HUES48 (cell line): Measurements from ENCODE around the gene KCNK16.

Source experiments
- H3K27ac ChIP-seq: one replicate; pipeline ENCODE4 v1.7.0; 2013; ENCODE audit warnings: low read depth, low read length, inconsistent platforms
- H3K27me3 ChIP-seq: 2 replicates; pipeline ENCODE4 v1.6.1; 2013; ENCODE audit warnings: mild to moderate bottlenecking, low read length; ENCODE audit not compliant: control insufficient read depth, insufficient read depth
- H3K36me3 ChIP-seq: 2 replicates; pipeline ENCODE4 v1.6.1; 2013; ENCODE audit warnings: low read length; ENCODE audit not compliant: control insufficient read depth, insufficient read depth
- H3K4me1 ChIP-seq: 2 replicates; pipeline ENCODE4 v1.6.1; 2013; ENCODE audit warnings: mild to moderate bottlenecking, low read length; ENCODE audit not compliant: control insufficient read depth, insufficient read depth
- H3K4me3 ChIP-seq: 2 replicates; pipeline ENCODE4 v1.5.1; 2013; ENCODE audit warnings: mild to moderate bottlenecking, low read depth, low read length
- H3K9ac ChIP-seq: 2 replicates; pipeline ENCODE4 v1.6.1; 2013; ENCODE audit warnings: mild to moderate bottlenecking, low read depth, low read length, moderate library complexity
- H3K9me3 ChIP-seq: 2 replicates; pipeline ENCODE4 v1.6.1; 2013; ENCODE audit warnings: low read length; ENCODE audit not compliant: control insufficient read depth, insufficient read depth

Gene KCNK16

GRCh38 chr6:39341352-39341751 is 18.9 kb upstream of the KCNK16 start:
- Histone ChIP-seq H3K36me3 (no peaks in the 10 kb centered on the region), H3K9me3 (no peaks in the 10 kb centered on the region), H3K9ac (no peak overlapping the region), H3K27ac (no peak overlapping the region), H3K4me3 (no peak overlapping the region), H3K4me1 (peaks cover 12% of the 10 kb centered on the region), H3K27me3 (no peaks in the 10 kb centered on the region)

- H3K27me3 ChIP-seq = no peaks in the 10 kb centered on the region
- H3K9me3 ChIP-seq = no peaks in the 10 kb centered on the region
- H3K36me3 ChIP-seq = no peaks in the 10 kb centered on the region
- H3K9ac ChIP-seq = no peak overlapping the region
- no peak overlapping the region for H3K27ac ChIP-seq
- H3K4me3 ChIP-seq = no peak overlapping the region
- peaks cover 9% of the 10 kb centered on the region for H3K4me1 ChIP-seq
These were observed 17.5 kb upstream of the KCNK16 start for GRCh38 chr6:39339868-39340550.

GRCh38 chr6:39339096-39339867 is 16.8 kb upstream of the KCNK16 start:
- no peaks in the 10 kb centered on the region for H3K27me3 ChIP-seq
- no peak overlapping the region for H3K27ac ChIP-seq
- H3K9me3 ChIP-seq = no peaks in the 10 kb centered on the region
- peaks cover 6% of the 10 kb centered on the region; the same call in 1 of the 2 replicates for H3K4me1 ChIP-seq
- H3K36me3 ChIP-seq = no peaks in the 10 kb centered on the region
- no peak overlapping the region for H3K9ac ChIP-seq
- no peak overlapping the region for H3K4me3 ChIP-seq

- H3K9ac ChIP-seq = no peak overlapping the region
- peaks cover 3% of the 10 kb centered on the region; the same call in 1 of the 2 replicates for H3K4me1 ChIP-seq
- H3K27me3 ChIP-seq = no peaks in the 10 kb centered on the region
- H3K27ac ChIP-seq = no peak overlapping the region
- no peak overlapping the region for H3K4me3 ChIP-seq
- no peaks in the 10 kb centered on the region for H3K36me3 ChIP-seq
- no peaks in the 10 kb centered on the region for H3K9me3 ChIP-seq
These were observed 15.9 kb upstream of the KCNK16 start for GRCh38 chr6:39338397-39338796.

- no peak overlapping the region for H3K9ac ChIP-seq
- H3K36me3 ChIP-seq = no peaks in the 10 kb centered on the region
- H3K4me3 ChIP-seq = no peak overlapping the region
- no peaks in the 10 kb centered on the region for H3K27me3 ChIP-seq
- no peak overlapping the region for H3K27ac ChIP-seq
- no peaks in the 10 kb centered on the region for H3K4me1 ChIP-seq
- H3K9me3 ChIP-seq = no peaks in the 10 kb centered on the region
These were observed 13.5 kb upstream of the KCNK16 start for GRCh38 chr6:39335780-39336545.

GRCh38 chr6:39333644-39334438 is 11.3 kb upstream of the KCNK16 start:
- Histone ChIP-seq H3K27ac (no peak overlapping the region), H3K9me3 (no peaks in the 10 kb centered on the region), H3K36me3 (no peaks in the 10 kb centered on the region), H3K4me3 (no peak overlapping the region), H3K4me1 (no peaks in the 10 kb centered on the region), H3K9ac (no peak overlapping the region), H3K27me3 (no peaks in the 10 kb centered on the region)

- H3K4me1 ChIP-seq = no peaks in the 10 kb centered on the region
- H3K9me3 ChIP-seq = no peaks in the 10 kb centered on the region
- no peaks in the 10 kb centered on the region for H3K27me3 ChIP-seq
- H3K36me3 ChIP-seq = no peaks in the 10 kb centered on the region
- no peak overlapping the region for H3K27ac ChIP-seq
- no peak overlapping the region for H3K9ac ChIP-seq
- H3K4me3 ChIP-seq = no peak overlapping the region
These were observed 8.0 kb upstream of the KCNK16 start for GRCh38 chr6:39330476-39330875.

- H3K9me3 ChIP-seq = no peaks in the 10 kb centered on the region
- no peaks in the 10 kb centered on the region for H3K4me1 ChIP-seq
- no peaks in the 10 kb centered on the region for H3K27me3 ChIP-seq
- no peak overlapping the region for H3K27ac ChIP-seq
- H3K36me3 ChIP-seq = no peaks in the 10 kb centered on the region
- H3K9ac ChIP-seq = no peak overlapping the region
- no peak overlapping the region for H3K4me3 ChIP-seq
These were observed 7.6 kb upstream of the KCNK16 start for GRCh38 chr6:39330057-39330456.

GRCh38 chr6:39328066-39328465 is 5.6 kb upstream of the KCNK16 start:
- H3K4me3 ChIP-seq = no peak overlapping the region
- H3K4me1 ChIP-seq = no peaks in the 10 kb centered on the region
- H3K36me3 ChIP-seq = no peaks in the 10 kb centered on the region
- no peak overlapping the region for H3K9ac ChIP-seq
- H3K27me3 ChIP-seq = no peaks in the 10 kb centered on the region
- H3K9me3 ChIP-seq = no peaks in the 10 kb centered on the region
- no peak overlapping the region for H3K27ac ChIP-seq

GRCh38 chr6:39327507-39327906 is 5.0 kb upstream of the KCNK16 start:
- H3K9me3 ChIP-seq = no peaks in the 10 kb centered on the region
- H3K27me3 ChIP-seq = no peaks in the 10 kb centered on the region
- H3K27ac ChIP-seq = no peak overlapping the region
- 0 out of 2 replicates have a peak overlapping the region, but pooled peaks have one; percentile 24 for H3K9ac ChIP-seq
- H3K4me3 ChIP-seq = no peak overlapping the region
- no peaks in the 10 kb centered on the region for H3K4me1 ChIP-seq
- H3K36me3 ChIP-seq = no peaks in the 10 kb centered on the region
